ENCODE measurements around the gene KICS2. TPM values are rescaled to one million over a fixed set of nuclear protein-coding genes. Genes with fewer than 3 reads are reported as not detected.

KICS2 gene
- total and polyA plus RNA-seq, 9 of the 15 experiments (the other 6 are each of a cell fraction or from before 2014, with no cell fraction given): 2.3 to 6.4 (median 5.5) TPM

DNA sequence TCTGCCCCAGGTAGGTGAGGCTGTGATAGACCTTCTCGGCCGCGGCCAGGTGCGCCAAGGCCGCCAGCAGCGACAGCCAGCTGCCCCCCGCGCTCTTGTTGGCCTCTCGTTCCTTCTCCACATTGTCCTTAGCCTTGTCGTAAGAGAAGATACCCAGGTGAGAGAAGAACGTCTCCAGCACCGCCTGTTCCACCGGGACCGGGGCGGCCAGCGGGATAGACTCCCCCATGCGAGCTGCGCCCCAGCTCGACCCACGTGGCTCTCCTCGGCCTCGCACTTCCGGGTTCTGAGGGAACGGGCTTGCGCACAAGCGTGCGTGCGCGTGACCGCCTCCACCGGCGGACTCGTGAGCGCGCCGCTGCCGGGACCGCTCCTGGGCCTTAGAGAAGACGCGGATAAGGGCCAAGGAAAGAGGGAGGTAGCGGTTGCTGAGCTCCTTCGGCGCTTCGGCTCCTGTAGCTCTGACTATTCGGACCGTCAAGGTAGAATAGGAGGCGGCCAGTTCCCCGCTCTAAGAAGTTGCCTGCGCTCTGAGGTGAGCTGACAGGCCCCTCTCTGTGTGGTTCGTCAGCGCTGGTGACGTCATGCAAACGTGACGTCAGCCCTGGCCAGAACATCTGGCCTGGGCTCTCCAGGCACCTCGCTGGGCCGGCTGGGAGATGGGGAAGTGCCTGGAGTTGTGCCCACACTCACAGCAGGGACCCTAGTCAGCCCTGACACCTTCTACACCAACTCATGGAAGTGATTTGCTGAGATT is at the start of gene KICS2 (continued):
- TF ChIP-seq, protein P1, sequence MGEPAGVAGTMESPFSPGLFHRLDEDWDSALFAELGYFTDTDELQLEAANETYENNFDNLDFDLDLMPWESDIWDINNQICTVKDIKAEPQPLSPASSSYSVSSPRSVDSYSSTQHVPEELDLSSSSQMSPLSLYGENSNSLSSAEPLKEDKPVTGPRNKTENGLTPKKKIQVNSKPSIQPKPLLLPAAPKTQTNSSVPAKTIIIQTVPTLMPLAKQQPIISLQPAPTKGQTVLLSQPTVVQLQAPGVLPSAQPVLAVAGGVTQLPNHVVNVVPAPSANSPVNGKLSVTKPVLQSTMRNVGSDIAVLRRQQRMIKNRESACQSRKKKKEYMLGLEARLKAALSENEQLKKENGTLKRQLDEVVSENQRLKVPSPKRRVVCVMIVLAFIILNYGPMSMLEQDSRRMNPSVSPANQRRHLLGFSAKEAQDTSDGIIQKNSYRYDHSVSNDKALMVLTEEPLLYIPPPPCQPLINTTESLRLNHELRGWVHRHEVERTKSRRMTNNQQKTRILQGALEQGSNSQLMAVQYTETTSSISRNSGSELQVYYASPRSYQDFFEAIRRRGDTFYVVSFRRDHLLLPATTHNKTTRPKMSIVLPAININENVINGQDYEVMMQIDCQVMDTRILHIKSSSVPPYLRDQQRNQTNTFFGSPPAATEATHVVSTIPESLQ (CRISPR knock-in tag; IDR thresholded peaks at IDR 0.05): no peak
- TF ChIP-seq ZNF766 (CRISPR knock-in tag; conservative IDR thresholded peaks at IDR 0.05) (peak; percentile 89), XRCC4 (IDR thresholded peaks at IDR 0.05; ENCODE audit: extremely low read depth, insufficient read depth, insufficient read length) (no peak), BCL6 (CRISPR knock-in tag; IDR thresholded peaks at IDR 0.05) (no peak), SIN3A (IDR thresholded peaks at IDR 0.05; ENCODE audit: borderline replicate concordance in 2 of 2, control insufficient read depth in 1 of 2, low read depth in 2 of 2, low read length in 2 of 2) (peak; percentile 93 to 97; a peak in 3 of 4 replicates), ZNF764 (CRISPR knock-in tag; IDR thresholded peaks at IDR 0.05; ENCODE audit: low read depth) (no peak), HNRNPLL (IDR thresholded peaks at IDR 0.05; ENCODE audit: low read depth, low read length, poor library complexity, severe bottlenecking) (no peak), RBM17 (IDR thresholded peaks at IDR 0.05; ENCODE audit: borderline replicate concordance, low read depth, low read length) (no peak), ZNF561 (CRISPR knock-in tag; conservative IDR thresholded peaks at IDR 0.05) (no peak), POU5F1 (IDR thresholded peaks at IDR 0.05; ENCODE audit: borderline replicate concordance, low read depth, low read length, partially characterized antibody) (peak; percentile 9), TCF7 (IDR thresholded peaks at IDR 0.05; ENCODE audit: borderline replicate concordance) (no peak), CBFB (CRISPR knock-in tag; IDR thresholded peaks at IDR 0.05) (0 out of 2 replicates have a peak, but pooled peaks have one; percentile 49), ETV5 (CRISPR knock-in tag; IDR thresholded peaks at IDR 0.05; ENCODE audit: low read depth) (0 out of 2 replicates have a peak, but pooled peaks have one; percentile 47), ESRRB (CRISPR knock-in tag; IDR thresholded peaks at IDR 0.05; ENCODE audit: borderline replicate concordance) (no peak), ZC3H4 (CRISPR knock-in tag; IDR thresholded peaks at IDR 0.05; ENCODE audit: borderline replicate concordance) (no peak)
- TF ChIP-seq, protein P2, sequence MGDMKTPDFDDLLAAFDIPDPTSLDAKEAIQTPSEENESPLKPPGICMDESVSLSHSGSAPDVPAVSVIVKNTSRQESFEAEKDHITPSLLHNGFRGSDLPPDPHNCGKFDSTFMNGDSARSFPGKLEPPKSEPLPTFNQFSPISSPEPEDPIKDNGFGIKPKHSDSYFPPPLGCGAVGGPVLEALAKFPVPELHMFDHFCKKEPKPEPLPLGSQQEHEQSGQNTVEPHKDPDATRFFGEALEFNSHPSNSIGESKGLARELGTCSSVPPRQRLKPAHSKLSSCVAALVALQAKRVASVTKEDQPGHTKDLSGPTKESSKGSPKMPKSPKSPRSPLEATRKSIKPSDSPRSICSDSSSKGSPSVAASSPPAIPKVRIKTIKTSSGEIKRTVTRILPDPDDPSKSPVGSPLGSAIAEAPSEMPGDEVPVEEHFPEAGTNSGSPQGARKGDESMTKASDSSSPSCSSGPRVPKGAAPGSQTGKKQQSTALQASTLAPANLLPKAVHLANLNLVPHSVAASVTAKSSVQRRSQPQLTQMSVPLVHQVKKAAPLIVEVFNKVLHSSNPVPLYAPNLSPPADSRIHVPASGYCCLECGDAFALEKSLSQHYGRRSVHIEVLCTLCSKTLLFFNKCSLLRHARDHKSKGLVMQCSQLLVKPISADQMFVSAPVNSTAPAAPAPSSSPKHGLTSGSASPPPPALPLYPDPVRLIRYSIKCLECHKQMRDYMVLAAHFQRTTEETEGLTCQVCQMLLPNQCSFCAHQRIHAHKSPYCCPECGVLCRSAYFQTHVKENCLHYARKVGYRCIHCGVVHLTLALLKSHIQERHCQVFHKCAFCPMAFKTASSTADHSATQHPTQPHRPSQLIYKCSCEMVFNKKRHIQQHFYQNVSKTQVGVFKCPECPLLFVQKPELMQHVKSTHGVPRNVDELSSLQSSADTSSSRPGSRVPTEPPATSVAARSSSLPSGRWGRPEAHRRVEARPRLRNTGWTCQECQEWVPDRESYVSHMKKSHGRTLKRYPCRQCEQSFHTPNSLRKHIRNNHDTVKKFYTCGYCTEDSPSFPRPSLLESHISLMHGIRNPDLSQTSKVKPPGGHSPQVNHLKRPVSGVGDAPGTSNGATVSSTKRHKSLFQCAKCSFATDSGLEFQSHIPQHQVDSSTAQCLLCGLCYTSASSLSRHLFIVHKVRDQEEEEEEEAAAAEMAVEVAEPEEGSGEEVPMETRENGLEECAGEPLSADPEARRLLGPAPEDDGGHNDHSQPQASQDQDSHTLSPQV (IDR thresholded peaks at IDR 0.05): no peak

Measured in K562 (cell line).